HG03280 (cell line): ENCODE data around the gene ITGA3.

Source experiments
- ATAC-seq: cut with Tn5 transposase; IDR thresholded peaks from one replicate; pipeline ENCODE4 v1.9.1; 2021; ENCODE audit warnings: mild to moderate bottlenecking, moderate library complexity; ENCODE audit not compliant: unreplicated experiment

Gene ITGA3

DNA sequence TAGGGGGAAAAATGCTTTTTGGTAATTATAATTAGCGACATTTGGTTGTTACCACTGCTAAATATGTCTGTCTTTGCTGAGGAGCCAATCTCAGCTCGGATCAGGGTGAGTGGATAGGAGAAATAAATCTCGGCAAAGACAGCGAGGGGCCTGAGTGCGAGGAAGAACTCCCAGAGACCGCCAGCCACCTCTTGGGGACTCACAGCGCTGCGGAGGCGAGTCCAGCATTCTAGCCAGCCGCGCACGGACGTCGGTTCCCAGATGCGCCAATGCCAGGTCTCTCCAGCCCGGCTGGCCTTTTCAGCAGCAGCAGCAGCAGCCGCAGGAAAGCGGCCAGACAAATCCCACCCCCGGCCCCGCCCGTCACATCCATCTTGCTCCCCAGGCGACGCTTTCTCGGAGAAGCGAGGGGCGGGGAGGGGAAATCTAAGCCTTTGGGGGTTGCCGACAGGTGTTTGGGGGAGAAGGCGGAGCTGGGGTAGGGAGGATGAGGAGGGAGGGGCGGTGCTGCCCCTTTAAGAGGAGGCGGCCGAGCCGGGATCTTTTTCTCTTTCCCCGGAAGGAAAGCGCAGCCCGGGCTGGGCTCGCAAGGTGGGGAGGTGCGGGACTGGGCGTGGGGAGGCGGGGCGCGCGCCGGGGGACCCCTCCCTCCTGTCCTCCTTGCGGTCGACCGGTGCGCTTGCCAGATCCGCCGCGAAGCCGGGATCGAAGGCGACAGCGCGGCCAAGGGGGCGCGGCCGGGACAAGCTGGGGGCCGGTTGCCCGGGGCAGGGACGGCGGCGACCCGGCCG is at the start of gene ITGA3:
Gene ITGA3, plus strand, starts transcription at position 685 of the 791 bp plus-strand sequence. CDS start 330 bp downstream, outside the sequence.
- no peak for ATAC-seq

DNA sequence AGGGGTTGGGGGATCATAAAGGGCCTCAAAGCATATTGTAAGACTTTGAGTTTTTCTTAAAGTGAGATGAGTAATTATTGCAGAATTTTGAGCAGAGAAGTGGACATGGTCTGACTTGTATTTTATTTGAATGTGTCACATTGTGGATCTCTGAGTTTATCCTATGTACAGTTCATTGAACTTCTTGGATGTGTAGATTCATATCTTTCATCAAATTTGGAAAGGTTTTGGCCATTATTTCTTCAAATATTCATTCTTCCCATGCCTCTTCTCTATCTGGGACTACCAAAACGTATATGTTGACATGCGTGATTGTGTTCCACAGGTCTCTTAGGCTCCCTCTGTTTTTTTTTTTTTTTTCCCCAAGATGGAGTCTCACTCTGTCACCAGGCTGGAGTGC is 46.6 kb upstream of the ITGA3 start:
- ATAC-seq: no peak

DNA sequence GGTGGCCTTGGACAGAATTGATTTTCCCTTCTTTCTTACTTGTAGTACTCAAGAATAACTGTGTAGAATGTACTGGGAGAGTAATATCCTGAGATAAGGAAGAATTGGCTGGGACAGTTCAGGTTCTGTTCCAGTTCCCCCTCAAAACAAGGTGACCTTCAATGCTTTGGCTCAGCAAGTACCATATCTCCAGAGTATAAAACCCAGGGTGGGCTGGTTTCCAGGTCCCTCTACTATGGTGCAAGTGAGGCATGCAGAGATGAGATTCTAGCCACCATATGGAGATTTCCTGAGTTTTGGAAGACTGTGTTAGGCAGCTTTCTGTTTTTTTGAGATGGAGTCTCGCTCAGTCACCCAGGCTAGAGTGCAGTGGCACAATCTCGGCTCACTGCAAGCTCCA is 42.8 kb upstream of the ITGA3 start:
- no peak for ATAC-seq

DNA sequence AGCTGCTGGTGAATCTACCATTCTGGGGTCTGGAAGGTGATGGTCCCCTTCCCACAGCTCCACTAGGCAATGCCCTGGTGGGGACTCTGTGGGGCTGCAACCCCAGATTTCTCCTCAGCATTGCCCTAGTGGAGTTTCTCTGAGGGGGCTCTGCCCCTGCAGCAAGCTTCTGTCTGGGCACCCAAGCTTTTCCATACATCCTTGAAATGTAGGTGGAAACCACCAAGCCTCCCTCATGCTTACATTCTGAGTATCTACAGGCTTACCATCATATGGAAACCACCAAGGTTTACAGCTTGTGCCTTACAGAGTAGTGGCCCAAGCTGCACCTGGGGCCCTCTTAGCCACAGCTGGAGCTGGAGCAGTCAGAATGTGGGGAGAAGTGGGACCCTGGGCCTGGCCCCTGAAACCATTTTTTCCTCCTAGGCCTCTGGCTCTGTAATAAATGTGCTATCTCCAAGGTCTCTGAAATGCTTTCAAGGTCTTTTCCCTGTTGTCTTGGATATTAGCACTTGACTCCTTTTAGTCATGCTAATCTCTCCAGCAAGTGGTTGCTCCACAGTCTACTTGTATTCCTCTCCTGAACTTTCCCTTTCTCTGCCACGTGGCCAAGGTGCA is 41.3 kb upstream of the ITGA3 start:
- no peak for ATAC-seq

DNA sequence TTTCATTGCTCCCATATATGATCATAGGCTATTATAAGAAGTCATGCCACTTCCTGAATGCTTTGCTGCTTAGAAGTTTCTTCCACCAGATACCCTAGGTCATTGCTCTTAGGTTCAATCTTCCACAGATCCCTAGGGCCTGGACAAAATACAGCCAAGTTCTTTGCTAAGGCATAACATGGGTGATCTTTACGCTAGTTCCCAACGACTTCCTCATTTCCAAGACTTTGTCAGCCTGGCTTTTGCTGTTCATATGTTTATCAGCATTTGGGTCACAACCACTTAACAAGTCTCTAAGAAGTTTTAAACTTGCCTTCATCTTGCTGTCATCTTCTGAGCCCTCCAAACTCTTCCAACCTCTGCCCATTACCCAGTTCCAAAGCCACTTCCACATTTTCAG is 40.8 kb upstream of the ITGA3 start:
- no peak for ATAC-seq

DNA sequence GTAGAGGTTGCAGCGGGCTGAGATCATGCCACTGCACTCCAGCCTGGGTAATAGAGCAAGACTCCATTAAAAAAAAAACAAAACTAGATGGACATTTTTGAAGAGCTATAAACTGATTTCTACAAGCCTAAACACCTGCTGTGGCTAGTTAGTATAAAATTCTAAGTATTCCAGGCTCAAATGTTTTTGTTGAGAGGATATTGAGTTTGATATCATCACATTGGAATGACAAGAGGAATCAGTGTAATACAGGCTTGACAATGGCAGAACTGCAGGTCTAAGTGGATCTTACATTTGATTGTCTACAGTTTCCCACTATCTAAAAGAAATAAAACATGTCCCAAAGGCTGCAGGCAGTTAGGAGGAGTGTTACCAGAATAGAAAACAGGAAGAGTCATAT is 37.0 kb upstream of the ITGA3 start:
- ATAC-seq: no peak

DNA sequence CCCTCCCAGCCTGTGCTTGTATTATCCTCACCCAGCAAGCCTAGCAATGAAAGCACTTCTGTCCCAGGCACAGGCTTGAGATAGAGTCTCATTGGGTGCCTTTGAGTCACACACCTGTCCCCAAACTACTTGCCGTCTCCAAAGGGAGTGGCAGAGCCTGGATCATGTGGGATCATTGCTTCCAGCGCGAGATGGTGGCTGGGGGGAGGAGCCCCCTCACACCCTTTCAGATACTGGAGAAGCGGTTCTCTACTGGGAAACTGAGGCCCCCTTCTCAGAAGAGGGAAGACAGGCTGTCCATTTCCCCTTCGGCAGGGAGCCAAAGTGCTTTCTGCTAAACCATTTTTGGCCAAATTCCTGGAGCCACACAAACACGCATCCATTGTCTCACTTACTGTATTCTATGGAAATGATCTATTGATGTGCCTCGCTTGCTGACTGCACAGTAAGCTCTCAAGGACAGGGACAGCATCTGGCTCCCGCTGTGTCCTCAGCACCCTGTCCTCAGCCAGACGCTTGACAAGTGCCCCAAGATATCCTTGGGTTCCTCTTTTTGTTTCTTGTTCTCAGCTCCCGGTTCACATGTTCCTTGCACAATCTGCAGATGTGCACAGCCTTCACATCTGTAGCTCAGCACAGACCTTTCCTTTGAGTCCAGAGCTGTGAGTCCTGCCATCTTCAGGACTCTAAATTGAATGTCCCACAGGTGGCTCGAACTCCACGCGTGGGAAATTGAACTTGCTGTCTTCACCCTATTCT is 34.9 kb upstream of the ITGA3 start:
- ATAC-seq: no peak

DNA sequence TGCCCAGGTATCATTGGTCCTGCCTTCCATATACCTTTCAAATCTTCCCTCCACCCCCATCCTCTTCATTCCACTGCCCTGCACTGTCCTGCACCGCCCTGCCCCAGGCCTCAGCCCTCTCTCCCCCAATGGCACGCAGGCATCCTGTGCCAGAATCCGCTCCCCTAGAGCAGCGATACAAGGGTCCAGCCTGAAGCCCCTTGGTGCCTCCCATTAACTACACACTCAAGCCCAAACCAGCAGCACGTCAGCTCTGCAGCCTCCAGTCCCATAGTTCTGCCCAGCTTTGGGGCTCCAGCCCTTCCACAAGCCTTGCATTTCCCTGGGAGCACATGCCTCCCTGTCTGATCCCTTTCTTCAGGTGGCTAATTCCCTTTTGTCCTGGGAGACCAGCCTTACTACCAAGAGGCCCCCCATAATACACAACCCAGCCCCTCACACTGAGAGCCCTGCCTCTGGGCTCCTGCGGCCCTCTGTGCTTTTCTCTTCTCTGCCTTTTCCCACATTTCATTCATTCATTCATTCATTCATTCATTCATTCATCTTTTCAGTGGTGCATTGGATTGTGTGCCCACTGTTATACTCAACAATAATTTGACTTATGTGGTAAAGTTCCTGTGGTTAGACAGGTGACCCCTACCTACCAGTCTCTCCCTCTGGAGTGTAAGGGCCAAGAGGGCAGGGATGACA is 34.1 kb upstream of the ITGA3 start:
- ATAC-seq: no peak

DNA sequence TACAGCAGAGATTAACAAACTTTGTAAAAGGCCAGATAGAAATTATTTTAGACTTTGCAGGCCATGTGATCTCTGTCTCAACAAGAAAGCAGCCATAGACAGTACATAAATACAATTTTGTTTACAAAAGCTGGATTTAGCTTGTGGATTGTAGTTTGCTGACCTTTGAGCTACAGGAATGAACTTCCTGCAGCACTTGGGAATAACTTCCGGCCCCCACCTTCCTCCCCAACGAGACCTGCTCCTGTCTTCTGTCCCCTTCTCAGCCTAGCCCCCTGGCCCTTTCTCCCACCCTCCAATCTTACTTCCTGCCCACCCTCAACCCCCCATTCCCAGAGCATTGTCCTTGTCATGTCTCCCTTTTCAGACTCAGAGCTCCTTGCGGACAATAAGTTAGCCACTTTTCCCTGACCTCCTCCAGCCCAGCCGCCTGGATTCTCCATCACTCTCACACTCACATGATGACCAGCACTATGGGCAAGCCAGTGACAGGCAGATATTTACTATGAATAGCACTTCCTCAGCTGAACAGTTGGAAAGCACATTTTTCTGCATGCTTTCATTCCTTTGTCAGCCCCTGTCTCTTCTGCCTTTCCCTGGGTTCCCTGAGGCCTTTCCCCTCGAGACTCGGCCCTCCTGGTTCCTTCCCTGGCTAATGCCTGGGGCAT is 33.3 kb upstream of the ITGA3 start:
- no peak for ATAC-seq

DNA sequence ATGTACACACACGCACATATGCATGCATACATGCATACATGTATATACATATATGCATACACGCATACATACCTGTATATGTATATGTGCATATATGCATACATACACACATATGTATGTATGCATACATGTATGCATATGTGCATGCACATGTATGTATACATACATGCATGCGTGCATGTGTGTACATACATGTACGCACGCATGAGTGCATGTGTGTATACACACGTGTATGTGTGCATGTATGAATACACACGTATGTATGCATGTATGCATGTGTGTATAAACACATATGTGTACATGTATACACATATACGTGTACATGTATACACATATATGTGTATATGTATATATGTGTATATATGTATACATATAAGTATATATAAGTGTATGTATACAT is 32.4 kb upstream of the ITGA3 start:
- ATAC-seq: no peak

DNA sequence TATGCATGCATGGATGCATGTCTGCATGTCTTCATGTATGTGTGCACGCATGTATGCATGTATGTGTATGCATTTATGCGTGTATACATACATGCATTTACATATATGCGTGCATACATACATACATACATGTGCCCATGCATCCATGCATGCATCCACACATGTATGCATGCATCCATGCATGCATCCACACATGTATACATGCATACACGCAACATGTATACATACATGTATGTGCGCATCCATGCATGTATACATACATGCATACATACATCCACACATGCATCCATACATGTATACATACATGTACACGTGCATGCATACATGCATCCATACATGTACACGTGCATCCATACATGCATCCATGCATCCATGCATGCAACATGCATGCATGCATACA is 31.1 kb upstream of the ITGA3 start:
- ATAC-seq: no peak

DNA sequence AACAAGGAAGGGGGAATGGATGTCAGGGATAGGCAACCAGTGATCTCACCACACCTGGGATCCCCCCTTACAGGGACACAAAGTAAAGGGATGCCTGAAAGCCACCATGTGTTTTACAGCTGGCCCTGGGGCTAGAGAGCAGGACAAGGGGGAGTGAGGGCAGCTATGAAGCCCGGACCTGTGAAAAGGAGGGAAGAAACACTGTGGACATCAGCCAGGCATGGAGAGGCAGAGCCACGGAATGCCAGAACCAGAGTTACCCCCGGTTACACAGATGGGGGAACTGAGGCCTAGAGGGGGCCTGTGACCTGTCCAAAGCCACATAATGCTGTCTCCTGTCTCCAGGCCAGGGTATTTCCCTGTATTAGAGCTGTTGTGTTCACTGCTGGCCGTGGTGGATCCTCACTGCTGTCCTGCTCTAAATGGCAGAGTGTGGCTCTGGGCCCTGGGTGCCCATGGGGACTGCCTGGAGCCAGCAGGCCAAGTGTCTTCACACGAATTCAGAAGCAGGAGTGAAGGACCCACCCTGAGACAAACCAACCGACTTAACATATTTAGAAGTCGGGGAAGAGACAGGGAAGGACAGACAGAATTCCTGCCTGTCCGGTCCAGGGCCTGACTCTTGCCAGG is 29.7 kb upstream of the ITGA3 start:
- ATAC-seq: no peak

DNA sequence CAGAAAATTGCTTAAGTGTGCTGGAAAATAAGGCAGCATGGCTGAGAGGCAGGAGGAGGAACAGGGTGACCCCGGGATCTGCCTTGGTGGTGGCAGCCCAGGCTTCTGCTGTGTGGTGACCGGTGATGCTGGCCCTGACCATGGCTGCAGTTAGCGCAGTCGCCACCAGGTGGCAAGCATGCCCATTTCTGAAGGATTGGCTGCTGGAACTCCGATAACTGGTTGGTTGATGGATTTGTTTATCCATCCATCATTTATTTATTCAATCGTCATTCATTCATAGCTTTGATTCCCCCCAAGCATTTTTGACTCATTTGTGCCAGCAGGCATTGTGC is 29.1 kb upstream of the ITGA3 start:
- ATAC-seq: no peak

DNA sequence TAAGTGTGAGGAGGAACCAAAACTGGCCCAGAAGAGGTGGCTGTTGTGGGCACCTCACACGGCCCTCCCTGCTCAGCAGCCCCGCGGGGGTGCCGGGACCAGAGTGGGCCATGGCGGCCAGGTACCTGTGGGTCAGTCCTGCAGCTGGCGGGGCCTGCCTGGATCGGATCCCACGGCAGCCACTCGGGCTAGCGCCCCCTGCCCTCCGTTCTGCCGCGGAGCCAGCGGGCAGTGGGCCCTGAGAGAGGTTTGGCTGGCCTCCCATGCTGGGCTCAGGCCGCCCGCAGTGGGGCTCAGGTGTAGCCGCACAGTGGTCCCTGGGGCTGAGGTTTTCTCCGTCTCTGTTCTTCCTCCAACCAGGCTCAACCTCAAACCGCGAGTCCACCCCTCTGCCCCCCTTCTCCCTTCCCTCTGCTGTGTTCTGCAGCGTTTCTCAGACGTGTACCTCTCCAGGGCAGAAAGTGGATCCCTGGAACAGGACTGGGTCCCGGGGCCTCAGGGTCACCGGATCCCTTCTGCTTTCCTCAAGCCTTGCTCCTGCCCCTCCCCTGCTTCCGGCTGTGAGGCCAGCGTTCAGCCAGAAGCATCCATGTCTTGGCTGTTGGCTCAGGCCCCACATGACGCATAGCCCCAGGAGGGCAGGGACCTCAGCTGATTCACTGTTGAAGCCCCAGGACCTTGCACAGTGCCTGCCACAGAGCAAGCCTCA is 28.6 kb upstream of the ITGA3 start:
- ATAC-seq: no peak

DNA sequence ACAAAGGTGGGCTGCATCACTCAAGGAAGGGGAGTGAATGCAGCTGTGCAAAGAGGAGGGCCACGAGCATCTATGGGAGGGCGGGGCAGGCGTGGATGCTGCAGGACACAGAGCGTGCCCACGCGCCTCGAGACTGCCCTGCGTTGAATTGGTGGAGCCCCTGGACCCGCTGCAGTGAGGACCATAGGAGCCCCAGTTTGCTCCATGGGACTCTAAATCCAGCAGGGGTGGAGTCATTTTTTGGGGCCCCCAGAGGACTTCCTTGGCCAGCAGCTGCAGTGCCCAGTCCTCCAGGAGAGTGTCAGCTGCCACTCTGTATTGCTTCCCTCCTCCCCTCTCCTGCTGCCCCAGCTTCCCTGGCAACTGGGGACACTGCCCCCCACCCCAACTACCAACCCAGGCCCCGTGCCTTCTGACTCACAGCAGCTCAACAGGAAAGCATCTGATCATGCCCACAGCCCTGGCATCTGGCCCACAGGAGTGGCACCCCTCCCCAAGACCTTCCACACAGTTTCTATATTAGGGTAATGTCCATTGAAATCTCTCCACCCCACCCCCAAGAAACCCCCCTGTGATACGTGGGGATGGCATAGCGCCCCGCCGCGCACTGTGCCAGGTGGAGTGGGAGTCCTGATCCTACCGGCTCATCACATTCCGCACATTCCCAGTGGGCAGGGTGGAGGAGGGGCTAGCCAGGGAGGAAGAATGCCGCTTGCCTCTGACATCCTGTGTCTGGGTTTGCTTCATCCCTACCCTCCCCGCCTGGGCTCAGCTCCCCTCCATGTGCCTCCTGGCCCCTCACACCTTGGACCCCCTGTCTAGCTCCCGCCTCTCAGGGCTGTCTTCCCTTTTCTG is 27.8 kb upstream of the ITGA3 start:
- ATAC-seq: no peak

DNA sequence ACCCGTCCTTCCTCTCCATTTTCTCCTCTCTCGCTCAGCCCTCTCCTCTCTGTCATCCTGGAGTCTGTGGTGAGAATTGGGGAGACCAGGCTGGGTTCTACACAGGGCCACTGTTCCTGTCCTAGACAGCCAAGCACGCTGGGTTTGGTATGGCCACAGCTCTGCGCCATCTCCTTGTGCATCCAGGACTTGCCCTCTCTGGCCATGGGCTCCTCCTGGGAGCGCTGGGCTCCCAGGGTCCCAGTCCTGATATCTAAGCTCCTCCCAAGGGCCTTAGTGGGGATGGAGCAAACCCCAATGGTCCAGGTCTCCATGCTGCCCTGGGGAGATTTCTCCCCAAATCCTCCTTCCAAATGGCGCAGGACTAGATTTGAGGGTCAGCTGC is 27.2 kb upstream of the ITGA3 start:
- no peak for ATAC-seq

DNA sequence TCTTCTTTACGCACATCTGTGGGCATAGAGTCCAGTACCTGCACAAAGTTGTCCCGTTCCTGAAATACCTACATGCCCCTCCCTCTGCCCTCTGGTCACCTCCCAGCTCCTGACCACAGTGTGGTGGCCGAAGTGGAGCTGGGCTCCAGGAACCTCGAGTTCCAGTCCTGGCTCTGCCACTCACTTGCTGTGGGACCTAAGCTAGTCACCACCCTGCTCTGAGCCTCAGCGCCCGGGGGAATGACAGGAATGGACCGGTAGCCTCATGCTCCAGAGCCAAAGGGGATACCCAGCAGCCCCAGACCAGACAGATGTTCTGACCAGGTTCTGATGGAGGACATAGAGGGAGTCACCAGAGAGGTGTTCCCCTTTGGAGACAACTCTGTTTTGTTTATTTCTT is 26.7 kb upstream of the ITGA3 start:
- no peak for ATAC-seq

DNA sequence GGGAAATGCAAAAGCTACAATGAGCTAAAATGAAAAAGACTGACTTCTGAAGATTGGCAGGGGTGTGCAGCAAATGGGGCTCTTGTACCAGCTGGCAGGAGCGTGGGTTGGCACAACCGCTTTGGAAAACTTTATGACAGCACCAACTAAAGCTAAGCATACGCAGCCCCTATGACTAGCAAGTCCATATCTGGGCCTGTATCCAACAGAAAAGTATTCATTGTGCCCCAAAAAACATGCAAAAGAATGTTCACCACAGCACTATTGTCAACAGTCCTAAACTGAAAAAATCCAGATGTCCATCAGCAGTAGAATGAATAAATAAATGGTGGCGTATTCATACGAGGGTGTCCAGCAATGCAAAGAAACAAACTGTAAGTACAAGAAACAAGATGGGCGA is 22.6 kb upstream of the ITGA3 start:
- no peak for ATAC-seq
